GM21717 (cell line): ENCODE results near the gene PLXNA4.

ENCODE experiments used
- ATAC-seq: cut with Tn5 transposase; IDR thresholded peaks from one replicate; pipeline ENCODE4 v1.9.1; 2021; ENCODE audit warnings: mild to moderate bottlenecking, moderate library complexity; ENCODE audit not compliant: unreplicated experiment

The PLXNA4 gene

DNA sequence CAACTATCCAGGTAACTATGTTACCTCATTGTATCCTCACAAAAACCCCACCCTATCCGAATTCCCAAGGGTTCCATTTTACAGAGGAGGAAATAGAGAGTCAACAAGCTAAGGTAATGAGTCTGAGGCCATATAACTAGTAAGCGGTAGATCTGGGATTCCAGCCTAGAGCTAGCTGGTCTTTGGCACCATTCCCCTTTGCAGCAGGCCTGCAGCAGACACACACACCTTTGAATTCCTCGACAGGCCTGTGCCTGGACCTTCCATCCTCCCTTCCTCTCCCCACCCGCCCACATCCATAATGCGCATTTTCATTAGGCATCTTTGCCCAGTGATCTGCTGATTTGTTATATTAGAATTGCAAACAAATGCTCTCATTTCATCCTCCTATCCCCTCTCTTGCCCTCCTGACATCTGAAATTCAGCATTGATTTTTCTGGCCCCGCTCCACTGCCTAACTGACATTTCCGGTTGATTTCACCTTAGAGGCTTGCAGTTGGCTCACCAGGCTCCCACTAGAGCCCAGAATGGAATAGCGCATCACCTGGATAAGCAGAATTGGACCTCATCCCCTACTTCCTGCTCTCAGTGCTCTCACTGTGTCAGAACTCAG lies 129.5 kb downstream of the PLXNA4 start:
- ATAC-seq: no peak

DNA sequence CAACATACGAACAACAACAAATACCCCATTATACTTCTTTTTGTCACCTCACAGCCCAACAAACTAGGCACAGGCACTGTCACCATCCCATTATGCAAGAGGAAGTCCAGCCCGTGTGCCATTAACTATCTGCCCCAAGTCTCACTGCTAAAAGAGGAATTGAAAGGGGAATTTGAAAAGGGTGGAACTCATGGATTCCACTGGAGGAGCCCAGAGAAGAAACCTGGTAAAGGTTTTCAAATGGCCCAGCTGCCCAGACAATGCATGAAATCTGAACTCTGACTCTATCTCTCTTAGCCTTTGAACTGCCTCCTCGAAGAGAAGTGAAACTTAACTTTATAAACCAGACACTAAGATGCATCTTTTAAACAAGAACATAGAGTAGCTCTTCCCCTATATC lies 130.0 kb downstream of the PLXNA4 start:
- no peak for ATAC-seq

DNA sequence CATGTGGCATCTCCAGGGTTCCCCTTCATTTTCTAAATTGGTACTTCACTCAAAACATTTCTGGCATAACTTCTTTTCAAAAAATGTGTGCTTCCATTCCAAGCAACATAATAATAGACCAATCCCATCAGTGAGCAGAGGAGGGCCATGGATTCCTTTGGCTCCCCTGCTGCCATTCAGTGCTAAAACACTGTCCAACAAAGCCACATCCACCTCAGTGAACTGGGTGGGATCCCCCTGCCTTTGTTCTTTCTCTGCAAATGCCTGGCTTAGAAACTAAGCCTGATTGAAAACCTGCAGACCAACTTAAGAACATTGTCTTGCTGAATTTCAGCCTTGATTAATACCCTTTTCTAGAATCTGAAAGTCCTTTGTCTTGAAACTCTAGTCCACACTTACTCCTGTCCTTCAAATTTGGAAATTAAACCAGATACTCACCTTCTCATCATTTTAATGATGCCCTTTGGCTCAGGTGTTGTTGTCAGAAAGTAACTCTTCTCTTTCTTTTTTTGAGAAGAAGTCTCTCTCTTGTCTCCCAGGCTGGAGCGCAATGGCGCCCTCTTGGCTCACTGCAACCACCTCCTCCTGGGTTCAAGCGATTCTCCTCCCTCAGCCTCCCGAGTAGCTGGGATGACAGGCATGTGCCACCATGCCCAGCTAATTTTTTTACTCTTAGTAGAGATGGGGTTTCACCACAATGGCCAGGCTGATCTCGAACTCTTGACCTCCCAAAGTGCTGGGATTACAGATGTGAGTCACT lies 132.3 kb downstream of the PLXNA4 start:
- ATAC-seq: no peak

DNA sequence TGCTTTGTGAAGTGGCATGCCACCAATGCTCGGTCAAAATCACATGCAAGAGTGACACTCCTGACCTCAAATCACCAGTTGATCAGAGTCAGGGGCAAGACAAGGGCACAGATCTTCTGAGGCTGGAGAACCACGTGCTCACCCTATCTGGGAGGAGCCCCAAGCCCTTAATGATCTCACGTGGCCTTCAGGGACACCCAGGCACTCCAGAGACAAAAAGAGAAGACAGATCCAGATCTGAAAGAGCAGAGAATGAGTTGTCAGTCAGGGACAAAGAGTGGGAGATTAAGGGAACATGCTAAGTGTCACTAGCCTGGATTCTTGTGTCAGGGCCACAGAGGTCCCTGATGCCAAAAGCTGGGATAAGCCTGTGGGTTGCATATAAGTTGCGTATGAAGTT lies 134.3 kb downstream of the PLXNA4 start:
- no peak for ATAC-seq

DNA sequence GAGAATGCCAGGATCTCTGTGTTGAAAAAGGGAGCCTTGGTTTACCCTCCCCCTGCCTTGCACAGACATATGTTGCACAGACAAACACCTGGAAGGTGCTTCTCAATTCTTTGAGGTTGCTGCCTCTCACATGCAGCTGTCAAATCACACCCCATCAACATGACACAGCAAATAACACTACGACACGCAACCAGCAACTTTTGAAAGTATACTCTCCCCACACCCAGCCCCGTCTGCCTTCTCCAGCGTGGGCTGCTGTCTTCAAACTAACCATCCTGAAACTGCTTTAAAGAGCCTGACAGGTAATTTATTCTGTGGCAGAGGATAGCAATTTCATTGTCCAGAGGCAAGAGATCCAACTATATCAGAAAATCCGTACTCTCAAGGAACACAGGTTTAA lies 136.1 kb downstream of the PLXNA4 start:
- ATAC-seq: no peak

DNA sequence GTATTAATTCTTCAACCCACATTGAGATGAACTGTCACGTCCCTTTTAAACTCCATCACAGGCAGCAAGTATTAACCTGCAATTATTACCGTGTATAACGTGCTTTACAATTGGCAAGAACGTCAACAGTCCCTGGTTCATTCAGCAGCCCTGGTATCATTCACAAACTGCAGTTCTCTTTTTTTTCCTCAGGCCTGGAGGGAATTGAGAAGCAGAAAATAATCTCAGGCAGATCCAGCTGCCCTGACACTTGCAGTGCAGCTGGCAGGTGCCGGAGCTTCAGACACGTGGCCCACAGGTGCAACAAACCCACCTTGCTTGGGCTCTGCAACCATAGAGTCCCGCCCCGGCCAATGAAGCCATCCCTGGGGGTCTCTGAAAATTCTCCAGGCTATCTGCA lies 137.3 kb downstream of the PLXNA4 start:
- no peak for ATAC-seq

DNA sequence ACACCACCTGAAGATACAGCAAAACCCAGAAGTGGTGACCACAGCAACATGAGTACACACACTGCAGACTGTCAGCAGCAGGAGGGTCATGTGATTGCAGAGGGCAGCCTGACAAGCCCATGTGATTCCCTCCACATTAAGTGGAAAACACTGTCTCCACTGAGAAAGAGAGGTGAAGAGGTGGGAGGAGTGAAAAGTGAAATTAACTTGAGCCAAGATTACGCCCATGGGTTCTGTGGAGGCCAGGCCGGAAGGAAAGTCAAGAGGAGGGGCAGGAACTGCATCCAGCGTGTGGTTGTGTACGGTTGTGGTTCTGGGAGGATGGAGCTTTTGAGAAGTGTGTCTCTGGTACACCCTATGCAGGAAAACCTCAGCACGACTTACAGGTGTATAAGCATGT lies 138.5 kb downstream of the PLXNA4 start:
- no peak for ATAC-seq

DNA sequence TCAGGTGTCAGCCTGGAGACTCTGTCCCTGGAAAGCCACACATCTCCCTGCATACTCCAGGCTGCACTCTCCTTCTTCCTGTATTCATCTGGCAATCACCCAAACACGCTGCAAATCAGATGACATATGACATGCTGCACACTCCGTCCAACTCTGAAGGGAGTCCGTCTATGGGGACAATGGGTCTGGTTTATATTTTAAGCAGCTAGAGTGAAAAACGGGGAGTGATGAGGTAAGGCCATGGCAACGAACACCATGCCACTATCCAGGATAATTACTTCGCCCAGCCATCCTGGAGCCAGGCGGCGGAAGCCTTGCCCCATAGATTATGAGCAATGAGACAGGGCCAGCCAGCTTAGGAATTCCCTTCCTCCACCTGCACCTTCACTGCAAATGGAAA lies 140.1 kb downstream of the PLXNA4 start:
- ATAC-seq: no peak

DNA sequence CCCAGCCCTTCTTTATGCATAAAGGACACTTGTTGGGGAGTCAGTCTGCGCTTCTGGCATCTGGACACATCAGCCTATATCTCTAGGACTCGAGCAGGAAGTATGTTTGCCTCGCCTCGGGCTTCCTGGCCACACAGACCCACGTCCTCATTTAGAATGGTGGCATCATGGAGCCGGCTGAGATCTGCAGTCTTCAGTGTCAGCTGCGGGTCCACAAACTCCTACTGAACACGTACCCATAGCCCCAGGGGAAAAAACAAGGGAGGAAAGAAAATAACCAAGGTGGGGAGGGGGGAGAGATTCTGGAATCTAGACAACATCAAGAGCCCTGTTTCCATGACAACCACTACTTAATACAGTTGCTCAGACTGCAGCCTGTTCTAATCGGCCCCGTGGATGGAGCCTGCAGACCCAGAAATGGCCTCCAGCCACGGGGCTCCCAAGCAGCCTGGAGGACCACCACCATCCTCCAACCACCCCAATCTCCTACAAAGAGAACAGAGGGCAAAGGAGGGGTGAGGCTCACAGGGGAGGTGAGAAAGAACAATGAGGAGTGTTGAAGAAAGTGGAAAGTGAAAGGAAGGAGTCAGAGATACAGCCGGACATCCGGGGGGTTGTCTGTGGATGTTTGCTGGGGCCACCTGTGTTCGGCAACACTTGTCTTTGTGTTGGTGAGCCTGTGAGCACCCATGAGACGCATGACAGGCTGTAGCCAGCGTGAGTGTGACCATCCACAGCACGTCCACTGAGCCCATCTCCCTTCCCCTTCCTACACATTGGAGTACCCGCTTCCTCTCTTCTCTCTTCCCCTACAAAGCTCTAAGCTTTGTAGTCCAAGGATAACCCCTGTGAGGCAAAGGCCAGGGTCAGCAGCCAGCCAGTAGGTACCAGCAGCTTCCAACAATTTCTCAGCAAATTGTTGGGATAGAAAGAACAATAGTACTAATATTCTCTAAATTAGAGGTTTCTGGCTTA lies 141.0 kb downstream of the PLXNA4 start:
- ATAC-seq: no peak

DNA sequence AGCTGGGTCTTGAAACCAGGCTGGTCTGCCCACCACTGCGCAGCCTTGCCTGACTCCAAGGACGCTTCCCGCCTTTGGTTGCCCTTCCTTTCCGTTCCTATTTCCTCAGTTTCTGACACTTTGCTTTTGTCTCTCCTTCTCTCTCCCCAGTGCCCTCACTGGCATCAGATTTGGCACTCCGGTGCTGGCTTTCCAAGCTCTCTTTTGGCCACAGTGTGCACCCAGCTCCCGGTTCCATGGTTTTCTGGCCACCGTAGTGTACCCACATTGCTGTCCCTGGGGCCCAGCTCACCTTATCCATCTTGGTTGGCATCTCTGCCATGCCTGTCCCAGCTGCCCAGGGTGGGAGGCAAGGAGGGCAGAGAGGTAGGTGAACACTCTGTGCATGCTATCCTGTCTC lies 142.2 kb downstream of the PLXNA4 start:
- ATAC-seq: no peak

DNA sequence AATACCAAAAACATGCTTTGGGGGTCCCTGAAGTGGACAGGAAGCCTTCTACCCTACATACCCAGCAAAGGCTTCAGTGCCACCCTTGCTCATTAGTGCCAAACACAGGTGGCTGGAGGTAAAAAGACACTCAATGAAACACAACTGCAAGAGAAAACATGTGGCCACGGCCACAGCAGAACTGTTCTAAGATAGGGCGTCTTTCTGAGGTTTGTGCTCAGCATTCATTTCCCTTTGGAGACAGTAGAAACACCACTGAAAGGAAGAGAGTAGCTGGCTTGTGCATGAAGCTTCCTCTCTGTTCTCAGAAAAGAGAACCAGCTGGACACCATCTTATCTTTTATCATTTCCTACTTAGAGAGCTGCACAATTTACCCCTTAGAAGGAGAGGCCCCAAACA lies 143.0 kb downstream of the PLXNA4 start:
- no peak for ATAC-seq

DNA sequence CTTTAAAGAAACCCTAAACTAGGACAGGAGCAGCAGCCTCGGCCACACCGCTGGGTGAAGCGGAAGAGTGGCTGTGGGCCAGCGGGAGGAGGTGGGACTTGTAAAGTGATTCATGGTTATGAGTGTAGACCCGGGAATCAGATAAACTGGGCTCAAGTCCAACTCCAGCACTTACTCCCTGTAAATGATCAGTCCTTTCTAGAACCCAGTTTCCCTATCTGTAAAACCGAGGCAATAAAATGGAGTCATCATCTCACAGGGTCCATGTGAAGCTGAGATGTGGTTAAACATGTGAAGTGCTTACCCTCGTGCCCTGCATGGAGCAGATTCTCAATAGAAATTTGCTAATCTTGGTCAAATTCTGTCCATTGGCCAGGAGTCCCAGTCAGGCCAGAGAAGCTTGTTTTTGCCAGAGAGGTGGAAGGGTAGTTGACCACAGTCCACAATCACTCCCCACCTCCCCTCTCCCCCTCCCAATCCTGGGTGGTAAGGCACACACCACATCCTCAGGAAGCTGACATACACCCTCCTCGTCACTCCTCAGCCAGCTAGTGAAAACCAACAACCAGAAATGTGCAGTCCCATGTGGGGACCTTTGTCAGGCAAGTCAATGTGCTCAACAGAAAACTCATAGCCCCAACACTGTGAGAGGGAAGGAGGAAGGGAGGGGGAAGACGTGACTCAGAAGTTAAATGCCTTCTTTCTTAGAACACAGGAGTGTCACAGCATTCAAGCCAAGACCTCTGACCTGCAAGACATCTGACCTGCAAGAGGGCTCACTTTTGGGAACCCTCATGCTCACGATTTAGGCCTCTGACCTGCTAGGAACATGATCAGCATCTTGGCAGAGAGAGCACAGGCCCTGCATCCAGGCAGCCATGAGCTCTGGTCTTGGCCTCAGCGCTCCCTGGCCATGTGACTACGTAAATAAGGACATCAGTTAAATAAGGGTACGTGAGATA lies 145.1 kb downstream of the PLXNA4 start:
- ATAC-seq: no peak

DNA sequence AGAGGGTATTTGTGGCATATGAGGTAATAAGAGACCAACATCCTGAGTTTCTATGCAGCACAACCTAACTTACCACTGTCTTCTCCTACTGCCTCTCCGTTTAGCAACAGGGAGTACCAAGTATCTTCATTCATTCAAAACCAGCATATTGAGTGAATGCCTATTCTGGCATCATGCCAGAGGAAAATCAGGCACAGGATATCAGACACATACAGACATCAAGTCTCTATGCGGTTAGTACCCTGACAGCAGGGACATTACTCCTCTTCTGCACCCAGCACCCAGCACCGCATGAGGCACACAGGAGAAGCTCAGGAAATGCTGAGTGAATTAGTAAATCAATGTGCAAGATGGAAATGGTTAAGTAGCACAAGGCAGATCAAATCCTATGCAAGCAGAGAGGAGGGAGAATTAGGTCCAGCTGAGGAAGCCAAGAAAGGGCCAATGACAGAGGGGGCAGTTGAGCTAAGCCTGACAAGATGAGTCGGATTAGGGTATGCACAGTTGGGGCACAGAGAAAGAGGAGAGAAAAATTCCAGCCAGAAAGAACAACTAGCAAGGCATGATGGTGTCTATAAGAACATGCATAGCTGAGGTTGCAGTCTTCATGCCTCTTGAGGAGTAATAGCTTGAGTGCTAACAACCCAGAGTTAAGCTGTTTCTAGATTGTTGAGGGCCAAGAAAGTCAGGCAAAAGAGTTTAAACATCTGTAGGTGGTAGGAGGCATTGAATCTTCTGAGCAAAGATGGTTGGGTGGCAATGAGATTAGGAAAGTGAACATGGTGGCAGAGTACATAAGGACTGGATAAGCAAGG lies 146.0 kb downstream of the PLXNA4 start:
- no peak for ATAC-seq

DNA sequence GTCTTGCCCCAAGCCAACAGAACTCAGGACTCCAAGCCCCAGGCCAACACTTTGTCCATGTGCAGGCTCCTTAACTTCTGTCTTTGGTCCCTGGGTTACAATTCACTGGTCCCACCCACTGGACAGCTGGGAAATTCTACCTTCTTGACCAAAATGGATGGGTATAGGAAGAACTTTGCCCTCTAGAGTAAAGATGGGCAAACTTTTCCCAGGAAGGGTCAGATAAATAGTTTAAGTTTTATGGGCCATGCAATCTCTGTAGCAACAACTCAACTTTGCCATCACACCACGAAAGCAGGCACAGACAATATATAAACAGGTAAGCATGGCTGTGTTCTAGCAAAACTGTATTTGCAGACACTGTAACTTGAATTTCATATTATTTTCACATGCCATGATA lies 147.1 kb downstream of the PLXNA4 start:
- ATAC-seq: no peak

DNA sequence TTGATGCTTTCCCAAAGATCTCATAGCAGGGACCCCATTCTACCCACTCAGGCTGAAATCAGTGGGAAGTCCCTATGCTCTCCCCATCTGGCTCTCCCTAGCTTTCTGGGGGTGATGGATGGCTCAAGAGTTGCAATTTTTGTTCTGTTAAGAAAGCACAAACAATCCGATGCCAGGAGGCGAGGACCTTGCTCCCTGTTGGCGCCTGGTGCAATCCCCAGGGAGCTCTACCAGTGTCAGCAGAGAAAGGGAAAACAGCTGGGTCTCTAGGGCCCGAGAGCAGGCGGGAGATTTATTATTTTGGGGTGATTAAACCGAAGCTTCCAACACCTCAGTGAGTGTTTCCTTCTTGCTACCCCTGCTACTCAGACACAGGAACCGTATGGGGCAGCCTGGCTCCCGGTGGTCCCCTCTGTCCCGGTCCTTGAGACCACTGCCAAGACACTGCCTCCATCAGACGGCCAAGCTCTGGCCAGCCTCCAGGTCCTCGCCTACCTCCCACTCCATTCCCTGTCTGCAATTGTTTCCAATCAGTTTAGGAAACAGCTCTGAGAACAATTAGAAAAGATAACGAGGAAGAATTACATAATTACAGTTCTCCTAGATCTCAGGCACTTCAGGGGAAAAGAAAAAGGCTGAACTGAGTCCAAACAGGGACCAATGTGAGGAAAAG lies 147.9 kb downstream of the PLXNA4 start:
- ATAC-seq: no peak

DNA sequence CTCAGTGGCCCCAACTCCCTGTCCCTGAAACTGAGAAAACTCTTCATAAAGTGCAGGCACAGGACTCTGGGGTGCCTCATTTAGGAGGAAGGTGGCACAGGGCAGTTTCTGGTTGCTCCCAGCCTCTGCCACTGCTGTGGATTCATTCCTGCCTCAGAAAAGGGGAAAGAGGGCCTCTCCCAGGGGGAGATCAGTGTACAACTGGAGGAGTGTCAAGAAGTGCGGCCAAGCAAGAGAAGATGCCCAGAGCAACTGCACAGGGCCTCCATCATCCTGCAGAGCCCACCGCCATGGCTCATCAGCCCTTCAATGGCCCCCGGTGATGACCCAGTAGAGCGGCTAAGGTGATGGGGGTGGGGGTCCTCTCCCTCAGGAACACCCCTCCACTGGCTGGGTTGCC lies 150.3 kb downstream of the PLXNA4 start:
- ATAC-seq: no peak

DNA sequence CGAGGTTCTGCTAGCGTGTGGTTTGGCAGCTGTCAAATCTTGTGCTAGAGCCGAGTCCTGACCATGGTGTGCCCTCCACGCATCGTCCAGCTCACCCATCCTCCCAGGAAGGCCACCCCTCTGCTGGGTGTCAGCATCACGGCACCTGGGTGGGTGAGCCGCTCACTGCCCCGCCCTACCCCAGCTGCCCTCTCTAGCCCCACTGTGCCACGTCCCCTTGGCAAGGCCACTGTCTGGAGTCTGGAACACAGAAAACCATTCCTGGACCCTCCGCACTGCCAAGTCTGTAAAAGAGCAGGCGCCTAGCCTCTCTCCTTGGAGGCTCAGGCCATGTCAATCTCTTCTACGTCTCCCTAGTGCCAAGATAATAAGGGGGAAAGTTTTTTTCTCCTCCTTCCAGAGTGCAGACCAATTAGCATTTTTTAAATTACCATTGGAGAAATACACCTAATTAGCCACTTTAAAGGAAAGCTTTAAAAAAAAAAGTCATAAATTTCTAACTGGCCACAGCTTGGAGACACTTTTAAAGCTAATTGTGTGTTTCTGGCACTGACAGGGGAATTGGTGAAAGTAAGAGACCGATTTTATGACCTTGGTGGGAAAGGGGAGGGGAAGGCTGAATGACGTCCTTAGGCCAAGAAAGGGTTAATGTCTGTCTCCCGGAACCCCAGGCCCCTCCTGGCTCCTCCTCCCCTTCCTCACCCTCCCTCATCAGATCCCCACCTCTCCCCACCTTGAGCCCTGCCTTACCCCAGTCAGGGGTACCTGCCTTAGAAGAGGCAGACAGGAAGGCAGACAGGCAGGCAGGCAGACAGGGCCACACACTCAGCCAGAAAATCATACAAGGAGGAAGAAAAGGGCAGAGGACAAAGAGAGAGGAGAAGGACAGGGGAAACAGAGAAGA lies 151.2 kb downstream of the PLXNA4 start:
- ATAC-seq: no peak

DNA sequence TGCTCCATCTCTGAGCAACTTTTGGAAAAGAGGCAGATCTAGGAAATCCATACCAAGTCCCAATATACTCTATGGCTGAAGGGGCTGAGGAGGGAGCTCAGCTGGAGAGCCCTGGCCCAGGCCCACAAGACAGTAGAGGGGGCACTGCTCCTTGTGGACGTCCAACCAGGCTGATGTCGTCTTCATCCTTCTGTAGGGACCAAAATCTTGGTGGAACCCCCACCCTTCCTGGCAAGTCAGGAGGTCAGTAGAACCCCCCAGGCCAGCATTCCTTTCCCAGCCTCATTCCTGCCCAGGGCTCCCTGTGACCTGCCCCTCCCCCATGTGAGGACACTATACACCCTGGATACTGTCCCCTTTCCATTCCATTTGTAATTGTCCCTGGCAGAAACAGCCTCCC lies 152.0 kb downstream of the PLXNA4 start:
- ATAC-seq: no peak
